Spleen (tissue), 11 donors: ENCODE results near the gene OBSL1. TPM values are rescaled to one million over a fixed set of nuclear protein-coding genes. Genes with fewer than 3 reads are reported as not detected.
A peak's percentile ranks its signal among the peaks of the same experiment; 100 is the strongest.

Experiments
- DNase-seq: peaks from one replicate; pipeline ENCODE4 v3.0.0-alpha.2; 2020
- H3K27ac ChIP-seq, 8 donors: fragments of 200-600 bp; sonication (generic) in 7 of 8; 1 replicate in 4 of 8; 2 replicates in 4 of 8; pipeline versions ENCODE4 v1.5.0 to v1.8.0; 2016 to 2021; ENCODE audit warnings: inconsistent platforms in 4 of 8, mild to moderate bottlenecking in 4 of 8, moderate library complexity in 1 of 8
- H3K27me3 ChIP-seq, 7 donors: fragments of 200-600 bp; sonication (generic) in 6 of 7; replicated peaks in 1 of 7; 1 replicate in 4 of 7; 2 replicates in 3 of 7; pipeline versions ENCODE4 v1.5.0 to v1.8.0; 2016 to 2021; ENCODE audit warnings: inconsistent platforms in 3 of 7, mild to moderate bottlenecking in 1 of 7
- H3K36me3 ChIP-seq, 6 donors: fragments of 200-600 bp; sonication (generic) in 5 of 6; 1 replicate in 4 of 6; 2 replicates in 2 of 6; pipeline versions ENCODE4 v1.5.0 to v1.8.0; 2016 to 2021; ENCODE audit warnings: inconsistent platforms in 2 of 6
- H3K4me1 ChIP-seq, 6 donors: fragments of 200-600 bp; sonication (generic) in 5 of 6; 1 replicate in 3 of 6; 2 replicates in 3 of 6; pipeline versions ENCODE4 v1.5.0 to v1.8.0; 2016 to 2021; ENCODE audit warnings: inconsistent platforms in 3 of 6
- H3K4me3 ChIP-seq, 8 donors: fragments of 200-600 bp; sonication (generic) in 7 of 8; 1 replicate in 4 of 8; 2 replicates in 4 of 8; pipeline versions ENCODE4 v1.5.0 to v1.8.0; 2016 to 2021; ENCODE audit warnings: inconsistent platforms in 4 of 8, mild to moderate bottlenecking in 4 of 8, moderate library complexity in 2 of 8
- H3K9me3 ChIP-seq, 8 donors: fragments of 200-600 bp; sonication (generic) in 7 of 8; 1 replicate in 4 of 8; 2 replicates in 4 of 8; pipeline versions ENCODE4 v1.5.0 to v1.8.0; 2016 to 2021; ENCODE audit warnings: inconsistent platforms in 4 of 8
- CTCF ChIP-seq, 11 experiments: fragments of 200-600 bp in 7 of 11; fragments of 450-650 bp in 4 of 11; sonication (generic) in 4 of 11; IDR thresholded peaks in 8 of 11; conservative IDR thresholded peaks in 3 of 11; 1 replicate in 7 of 11; 2 replicates in 4 of 11; pipeline versions ENCODE4 v1.4.0 to v1.8.0; 2016 to 2021; ENCODE audit warnings: antibody characterized with exemption in 11 of 11, inconsistent platforms in 4 of 11, mild to moderate bottlenecking in 1 of 11
- POLR2A ChIP-seq, 3 donors: fragments of 450-650 bp; IDR thresholded peaks; one replicate each; pipeline ENCODE4 v1.5.1; 2017; ENCODE audit warnings: antibody characterized with exemption in 3 of 3, mild to moderate bottlenecking in 1 of 3
- POLR2AphosphoS5 ChIP-seq, 3 donors: sonication (generic); formaldehyde crosslinking; IDR thresholded peaks; one replicate each; pipeline ENCODE4 v1.5.1; 2017; ENCODE audit warnings: antibody characterized with exemption in 3 of 3
- WGBS, 5 donors: extraction: QIAGEN DNeasy Blood & Tissue Kit in 3 of 5; methylation state at CpG; one replicate each; pipeline versions ENCODE4 v1.1.5 to v1.1.7; 2013 to 2018; 5-methylcytosine and 5-hydroxymethylcytosine counted together
- intact Hi-C: fragments of 100-400 bp; cut with DNase I; formaldehyde crosslinking; loops from one replicate; pipeline ENCODE4 v1.15.0; 2023; ENCODE audit warnings: low total_unique reads
- polyA plus RNA-seq, 3 donors: library from polyadenylated mRNA; stranded (reverse); fragments of 200-250 nt; gene quantifications; one replicate each; pipeline ENCODE4 v1.2.1, GENCODE V29; 2013
- total RNA-seq, 7 donors: library from RNA; depleted of rRNA in 3 of 7; stranded (reverse); fragments of >200 nt in 3 of 7; fragmentation: NEBNext Ultra II Directional in 4 of 7; extraction: Animal tissue kit (Norgen Biotek cat#: 25700) in 4 of 7; gene quantifications; one replicate each; pipeline versions ENCODE4 v1.1.0 to v1.2.1, GENCODE V29; 2016 to 2021
- donor health status: healthy with polysubstance abuse.
- donor health status: DM: no; HTN: no; CAD: no; lungs with moderate emphysema.
- donor health status: DM: no; HTN: no; CAD: no.
- donor health status: Bipolar disorder and iron deficiency.
- donor health status: healthy.
- donor health status: DM: no; HTN: no; CAD: no.
- donor health status: DM: yes; HTN: yes; CAD: no.

The OBSL1 gene
- total and polyA plus RNA-seq, 10 donors: 15.9 to 51.6 (median 31.0) TPM

GRCh38 chr2:219611306-219611705 is 40.0 kb upstream of the OBSL1 start:
- TF ChIP-seq CTCF (IDR thresholded peaks at IDR 0.05 in 8 of 11, conservative IDR thresholded peaks at IDR 0.05 in 3 of 11) (no peak), POLR2AphosphoS5 (IDR thresholded peaks at IDR 0.05) (no peak), POLR2A (IDR thresholded peaks at IDR 0.05) (no peak)
- Histone ChIP-seq H3K4me1 (peaks cover 0 to 13% (median 6%) of the 10 kb centered on the region in 6 donors), H3K36me3 (peaks cover 0 to 95% (median 78%) of the 10 kb centered on the region in 6 donors), H3K27me3 (no peaks in the 10 kb centered on the region), H3K9me3 (no peaks in the 10 kb centered on the region), H3K4me3 (no peak overlapping the region), H3K27ac (no peak overlapping the region)
- intact Hi-C loops: no loop called here
- peak; percentile 74 for DNase-seq
- WGBS, 5 donors: 94 to 100% (median 95%) methylated on average over 7 to 9 of the region's 9 CpGs

GRCh38 chr2:219609149-219609750 is 37.9 kb upstream of the OBSL1 start:
- Histone ChIP-seq H3K27ac (no peak overlapping the region), H3K36me3 (peaks cover 0 to 95% (median 67%) of the 10 kb centered on the region in 6 donors), H3K4me3 (no peak overlapping the region), H3K9me3 (no peaks in the 10 kb centered on the region), H3K4me1 (peaks cover 0 to 17% (median 6%) of the 10 kb centered on the region in 6 donors), H3K27me3 (no peaks in the 10 kb centered on the region)
- WGBS, 5 donors: 87 to 90% (median 88%) methylated on average over 12 to 13 of the region's 13 CpGs
- intact Hi-C loops: no loop called here
- no peak for DNase-seq
- TF ChIP-seq CTCF (IDR thresholded peaks at IDR 0.05 in 8 of 11, conservative IDR thresholded peaks at IDR 0.05 in 3 of 11) (no peak), POLR2AphosphoS5 (IDR thresholded peaks at IDR 0.05) (no peak), POLR2A (IDR thresholded peaks at IDR 0.05) (no peak)

GRCh38 chr2:219608399-219608964 is 37.1 kb upstream of the OBSL1 start:
- intact Hi-C loops: no loop called here
- H3K9me3 ChIP-seq: no peaks in the 10 kb centered on the region
- H3K36me3 ChIP-seq: peaks cover 0 to 95% (median 62%) of the 10 kb centered on the region in 6 donors
- no peak overlapping the region for H3K27ac ChIP-seq
- no peak overlapping the region for H3K4me3 ChIP-seq
- no peaks in the 10 kb centered on the region for H3K27me3 ChIP-seq
- H3K4me1 ChIP-seq: peaks cover 0 to 25% (median 14%) of the 10 kb centered on the region in 6 donors
- WGBS, 5 donors: 83 to 96% (median 87%) methylated on average over 13 to 15 of the region's 15 CpGs
- TF ChIP-seq POLR2A (IDR thresholded peaks at IDR 0.05) (no peak), CTCF (IDR thresholded peaks at IDR 0.05 in 8 of 11, conservative IDR thresholded peaks at IDR 0.05 in 3 of 11) (no peak), POLR2AphosphoS5 (IDR thresholded peaks at IDR 0.05) (no peak)
- DNase-seq: peak; percentile 46

GRCh38 chr2:219607931-219608330 is 36.6 kb upstream of the OBSL1 start:
- TF ChIP-seq POLR2AphosphoS5 (IDR thresholded peaks at IDR 0.05) (no peak), CTCF (IDR thresholded peaks at IDR 0.05 in 8 of 11, conservative IDR thresholded peaks at IDR 0.05 in 3 of 11) (no peak), POLR2A (IDR thresholded peaks at IDR 0.05) (no peak)
- intact Hi-C loops: no loop called here
- peaks cover 0 to 28% (median 16%) of the 10 kb centered on the region in 6 donors for H3K4me1 ChIP-seq
- peaks cover 0 to 100% (median 65%) of the 10 kb centered on the region in 6 donors for H3K36me3 ChIP-seq
- no peak overlapping the region for H3K27ac ChIP-seq
- H3K4me3 ChIP-seq: no peak overlapping the region
- H3K9me3 ChIP-seq: no peaks in the 10 kb centered on the region
- 83 to 94% (median 92%) methylated on average over 12 to 15 of the region's 15 CpGs for WGBS, 5 donors
- peak; percentile 61 for DNase-seq
- H3K27me3 ChIP-seq: no peaks in the 10 kb centered on the region
